ENCODE measurements around the gene OR2M3. TPM values are rescaled to one million over a fixed set of nuclear protein-coding genes. Genes with fewer than 3 reads are reported as not detected.

Gene OR2M3, protein sequence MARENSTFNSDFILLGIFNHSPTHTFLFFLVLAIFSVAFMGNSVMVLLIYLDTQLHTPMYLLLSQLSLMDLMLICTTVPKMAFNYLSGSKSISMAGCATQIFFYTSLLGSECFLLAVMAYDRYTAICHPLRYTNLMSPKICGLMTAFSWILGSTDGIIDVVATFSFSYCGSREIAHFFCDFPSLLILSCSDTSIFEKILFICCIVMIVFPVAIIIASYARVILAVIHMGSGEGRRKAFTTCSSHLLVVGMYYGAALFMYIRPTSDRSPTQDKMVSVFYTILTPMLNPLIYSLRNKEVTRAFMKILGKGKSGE
- not detected for total RNA-seq

DNA sequence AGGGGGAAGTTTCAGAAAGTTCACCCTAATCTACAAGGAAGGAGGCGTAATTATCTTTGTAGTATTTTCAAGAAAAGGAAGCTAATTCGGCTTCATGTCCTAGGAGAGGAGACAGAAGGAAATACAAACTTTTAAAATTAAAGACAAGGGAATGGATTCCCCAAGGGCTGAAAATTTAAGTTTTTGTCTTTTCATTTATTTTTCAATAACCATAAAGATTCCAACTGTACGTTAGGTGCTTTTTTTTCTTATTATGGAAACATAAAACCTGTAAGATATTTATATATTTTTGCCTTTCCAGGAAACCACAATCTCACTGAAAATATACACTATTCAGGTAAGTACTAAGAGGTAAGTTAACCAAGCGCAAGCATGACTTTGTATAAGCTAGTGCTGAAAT lies at the start of gene OR2M3:
TSS of gene OR2M3 (plus strand) at position 301 of the 400 bp plus-strand sequence. CDS start 5,803 bp downstream, outside the sequence.
- ATAC-seq: no peak
- intact Hi-C loops (cut with DNase I): no loop called here

DNA sequence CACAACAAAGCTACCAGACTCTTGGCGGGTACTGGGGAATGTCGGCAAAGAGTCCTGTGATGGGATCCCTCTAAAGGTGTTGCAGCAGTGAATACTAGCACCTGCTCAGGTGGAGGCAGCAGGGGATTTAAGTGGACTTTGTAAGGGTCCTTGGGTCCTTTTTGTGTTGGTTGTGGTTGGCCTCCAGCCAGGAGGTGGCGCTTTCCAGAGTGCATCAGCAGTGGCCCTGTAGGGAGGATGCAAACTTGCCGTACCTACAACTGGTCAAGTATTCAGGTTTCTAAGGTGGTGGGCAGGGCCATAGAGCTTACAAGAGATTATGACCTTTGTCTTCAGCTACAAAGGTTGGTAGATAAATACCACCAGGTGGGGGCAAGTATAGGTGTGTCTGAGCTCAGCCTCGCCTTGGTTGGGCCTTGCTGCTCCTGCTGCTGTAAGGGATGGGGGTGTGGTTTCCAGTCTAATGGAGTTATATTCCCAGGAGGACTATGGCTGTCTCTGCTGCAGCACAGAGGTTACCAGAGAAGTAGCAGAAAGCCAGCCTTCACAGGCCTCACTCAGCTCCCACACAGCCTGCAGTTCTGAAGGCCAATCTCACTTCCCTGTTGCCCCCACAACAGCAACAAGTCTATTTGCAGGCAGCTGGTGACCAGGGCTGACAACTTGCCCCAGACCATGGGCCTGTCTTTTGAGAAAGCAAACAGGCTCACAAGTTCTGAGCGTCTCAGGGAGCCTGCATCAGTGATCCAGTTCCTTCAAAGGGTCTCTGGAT lies 44.8 kb upstream of the OR2M3 start:
- no peak for ATAC-seq
- H3K27ac ChIP-seq: no peak overlapping the region
- 78 to 84% methylated on average over 5 to 6 of the region's 6 CpGs for WGBS, 2 donors

More for the DNA sequence above, at the start of gene OR2M3:
- Histone ChIP-seq H3K4me1 (no peaks in the 10 kb centered on the region), H3K27me3 (no peaks in the 10 kb centered on the region), H3K9me3 (peaks cover 0 to 14% (median 0%) of the 10 kb centered on the region in 3 donors), H3K36me3 (replicated peaks in 1 of 2; ENCODE audit: insufficient read depth in 1 of 2, low read depth in 2 of 2) (no peaks in the 10 kb centered on the region), H3K27ac (no peak within 1 kb of the TSS), H3K4me3 (no peak within 1 kb of the TSS)
- 29 to 35% methylated on average over 4 of the region's 4 CpGs for WGBS, 2 donors
- TF ChIP-seq POLR2A (IDR thresholded peaks at IDR 0.05): no peak
- TF ChIP-seq CTCF (IDR thresholded peaks at IDR 0.05): no peak
- DNase-seq: no peak

GRCh38 chr1:248155927-248156326 lies 41.1 kb upstream of the OR2M3 start:
- ATAC-seq (no peak), DNase-seq (no peak)
- TF ChIP-seq CTCF (IDR thresholded peaks at IDR 0.05): no peak
- TF ChIP-seq POLR2A (IDR thresholded peaks at IDR 0.05): no peak
- Histone ChIP-seq H3K27me3 (no peaks in the 10 kb centered on the region), H3K9me3 (no peaks in the 10 kb centered on the region), H3K4me1 (no peaks in the 10 kb centered on the region), H3K27ac (no peak overlapping the region), H3K4me3 (no peak overlapping the region), H3K36me3 (replicated peaks in 1 of 2; ENCODE audit: insufficient read depth in 1 of 2, low read depth in 2 of 2) (no peaks in the 10 kb centered on the region)
- intact Hi-C loops (cut with DNase I): no loop called here
- 62 to 89% methylated on average over 1 of the region's 1 CpG for WGBS, 2 donors

More for the DNA sequence above, 44.8 kb upstream of the OR2M3 start:
- TF ChIP-seq CTCF (IDR thresholded peaks at IDR 0.05): no peak
- TF ChIP-seq POLR2A (IDR thresholded peaks at IDR 0.05): no peak
- intact Hi-C loops (cut with DNase I): no loop called here
- H3K9me3 ChIP-seq: no peaks in the 10 kb centered on the region
- no peaks in the 10 kb centered on the region for H3K4me1 ChIP-seq
- H3K27me3 ChIP-seq: no peaks in the 10 kb centered on the region
- no peaks in the 10 kb centered on the region for H3K36me3 ChIP-seq (replicated peaks in 1 of 2; ENCODE audit: insufficient read depth in 1 of 2, low read depth in 2 of 2)
- DNase-seq: no peak
- no peak overlapping the region for H3K4me3 ChIP-seq

- H3K9me3 ChIP-seq: no peaks in the 10 kb centered on the region
- ATAC-seq (no peak), DNase-seq (no peak)
- TF ChIP-seq CTCF (IDR thresholded peaks at IDR 0.05): no peak
- no peak for TF ChIP-seq POLR2A (IDR thresholded peaks at IDR 0.05)
- no peaks in the 10 kb centered on the region for H3K27me3 ChIP-seq
- H3K27ac ChIP-seq: no peak overlapping the region
- H3K4me3 ChIP-seq: no peak overlapping the region
- no peaks in the 10 kb centered on the region for H3K4me1 ChIP-seq
- intact Hi-C loops (cut with DNase I): no loop called here
- H3K36me3 ChIP-seq (replicated peaks in 1 of 2; ENCODE audit: insufficient read depth in 1 of 2, low read depth in 2 of 2): no peaks in the 10 kb centered on the region
- WGBS, 2 donors: 73 to 74% methylated on average over 4 of the region's 4 CpGs
Observed at GRCh38 chr1:248158758-248159157, 38.3 kb upstream of the OR2M3 start.

Measured in body of pancreas (tissue), 4 donors.